Heart left ventricle (tissue), 13 donors: ENCODE results near the gene FAM83C.

Experiments
- POLR2A ChIP-seq, 2 donors: fragments of 450-650 bp; IDR thresholded peaks; one replicate each; pipeline ENCODE4 v1.6.1; 2017; ENCODE audit warnings: antibody characterized with exemption in 2 of 2, mild to moderate bottlenecking in 2 of 2, moderate library complexity in 2 of 2
- TF ChIP-seq, protein P1 (sequence below), 12 donors: fragments of 200-600 bp; sonication (generic) in 4 of 12; IDR thresholded peaks; one replicate each; pipeline versions ENCODE4 v1.5.0 to v1.8.0; 2018 to 2022; ENCODE audit warnings: antibody characterized with exemption in 12 of 12, mild to moderate bottlenecking in 5 of 12
- donor health status: ischemic (EF 13 %, LVEDD 7.1; RV severe dilation, severe dysfunction).
- donor health status: DM: no; HTN: yes; CAD: no.
- donor health status: DM: no; HTN: no; CAD: no.
- donor health status: ischemic (EF 25% LVEDD 6.9; RV normal size, moderate dysfunction).
- donor health status: ischemic (EF 25% LVEDD 5.7; RV mildly dilated, moderate dysfunction).
- donor health status: ischemic (EF 35%, LVEDD 5.7; RV mildly dilated, moderate dysfunction).
- donor health status: nonischemic (EF 11% LVEDD 7.7; RV severe dilation, severe dysfunction).
- donor health status: DM: yes; HTN: yes; CAD: no.
- donor health status: PGD.
- donor health status: ischemic (EF 29% LVEDD 5.4; RV normal size, mild dysfunction).
- donor health status: nonischemic (EF 23%, LVEDD 6.1; RV moderate dilation, normal function).

DNA sequence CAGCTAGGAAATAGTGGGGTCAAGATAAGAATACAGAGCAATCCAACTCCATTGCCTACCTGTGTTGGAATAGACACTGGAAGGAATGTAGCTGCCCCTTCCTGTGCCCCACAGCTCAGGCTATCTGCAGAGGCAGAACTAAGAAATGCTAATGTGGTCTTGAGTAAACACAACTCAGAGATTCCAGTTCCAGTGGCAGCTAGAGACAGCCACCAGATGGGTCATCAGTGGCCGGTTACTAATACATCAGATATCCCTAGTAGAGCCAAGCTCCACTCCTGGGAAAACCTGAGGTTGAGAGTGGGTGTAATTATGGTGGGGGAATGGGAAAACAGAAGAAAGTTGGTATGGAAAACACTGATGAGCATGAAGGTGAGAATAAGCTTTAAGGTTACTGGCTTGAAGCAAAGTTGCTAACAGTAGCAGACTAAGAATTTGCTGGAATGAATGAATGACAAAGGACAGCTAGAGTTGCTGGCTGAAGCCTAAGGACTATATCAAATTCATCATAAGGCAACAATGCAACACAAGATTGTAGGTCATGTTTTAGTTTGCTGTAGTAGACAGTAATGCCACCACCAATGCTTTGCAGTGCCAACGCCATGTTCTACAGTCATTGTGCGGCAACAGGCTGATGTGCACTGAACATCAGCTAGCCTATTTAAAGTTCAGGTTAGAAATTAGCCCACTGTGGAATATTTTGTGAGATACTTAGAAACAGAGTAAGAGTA is 28.3 kb upstream of the FAM83C start:
- TF ChIP-seq POLR2A (IDR thresholded peaks at IDR 0.05) = no peak
- TF ChIP-seq, protein P1, sequence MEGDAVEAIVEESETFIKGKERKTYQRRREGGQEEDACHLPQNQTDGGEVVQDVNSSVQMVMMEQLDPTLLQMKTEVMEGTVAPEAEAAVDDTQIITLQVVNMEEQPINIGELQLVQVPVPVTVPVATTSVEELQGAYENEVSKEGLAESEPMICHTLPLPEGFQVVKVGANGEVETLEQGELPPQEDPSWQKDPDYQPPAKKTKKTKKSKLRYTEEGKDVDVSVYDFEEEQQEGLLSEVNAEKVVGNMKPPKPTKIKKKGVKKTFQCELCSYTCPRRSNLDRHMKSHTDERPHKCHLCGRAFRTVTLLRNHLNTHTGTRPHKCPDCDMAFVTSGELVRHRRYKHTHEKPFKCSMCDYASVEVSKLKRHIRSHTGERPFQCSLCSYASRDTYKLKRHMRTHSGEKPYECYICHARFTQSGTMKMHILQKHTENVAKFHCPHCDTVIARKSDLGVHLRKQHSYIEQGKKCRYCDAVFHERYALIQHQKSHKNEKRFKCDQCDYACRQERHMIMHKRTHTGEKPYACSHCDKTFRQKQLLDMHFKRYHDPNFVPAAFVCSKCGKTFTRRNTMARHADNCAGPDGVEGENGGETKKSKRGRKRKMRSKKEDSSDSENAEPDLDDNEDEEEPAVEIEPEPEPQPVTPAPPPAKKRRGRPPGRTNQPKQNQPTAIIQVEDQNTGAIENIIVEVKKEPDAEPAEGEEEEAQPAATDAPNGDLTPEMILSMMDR (IDR thresholded peaks at IDR 0.05) = no peak
